Hematopoietic multipotent progenitor cell (in vitro differentiated cells): Measurements from ENCODE around the gene PCDHGC3. TPM values are rescaled to one million over a fixed set of nuclear protein-coding genes. Genes with fewer than 3 reads are reported as not detected.
"Not testable (repeated sequence)": the region's sequence is repeated elsewhere in the genome, so short reads cannot be mapped to it uniquely, and the experiment has no call there.

Experiments
- DNase-seq, 3 donors: peaks; one replicate each; pipeline ENCODE4 v3.0.0-alpha.2; 2011 to 2015; ENCODE audit warnings: low read depth in 2 of 3, low spot score in 2 of 3
- total RNA-seq: library from RNA; depleted of rRNA; stranded (reverse); fragments of >200 nt; gene quantifications from one replicate; pipeline ENCODE4 v1.2.3, GENCODE V29; 2012

The PCDHGC3 gene
- total RNA-seq, result 1.1 TPM

DNA sequence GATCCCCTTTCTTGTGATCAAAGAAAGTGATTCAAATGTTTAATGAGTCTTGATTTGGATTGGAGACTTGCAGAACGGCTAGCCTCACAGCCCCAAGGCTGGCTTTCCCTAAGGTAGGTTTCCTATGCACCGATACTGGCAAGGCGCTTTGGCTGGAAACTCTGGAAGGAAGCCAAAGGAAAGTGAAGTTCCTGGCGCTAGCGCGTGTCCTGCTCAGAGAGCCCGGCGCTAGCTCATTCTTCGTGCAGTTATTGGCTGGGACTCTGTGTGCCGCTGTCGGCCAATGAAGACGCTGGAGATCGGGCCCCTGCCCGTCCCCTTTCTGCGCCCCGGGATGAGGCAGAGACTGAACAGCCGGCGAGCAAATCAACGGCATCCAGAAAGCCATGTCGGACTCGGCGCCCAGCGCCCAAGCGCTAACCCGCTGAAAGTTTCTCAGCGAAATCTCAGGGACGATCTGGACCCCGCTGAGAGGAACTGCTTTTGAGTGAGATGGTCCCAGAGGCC, at the start of gene PCDHGC3:
TSS of gene PCDHGC3 (plus strand) at position 342 of the 507 bp plus-strand sequence. CDS start at position 493, 151 bp downstream.
- peak in 2 of 3 donors; percentile 49 to 69 for DNase-seq

DNA sequence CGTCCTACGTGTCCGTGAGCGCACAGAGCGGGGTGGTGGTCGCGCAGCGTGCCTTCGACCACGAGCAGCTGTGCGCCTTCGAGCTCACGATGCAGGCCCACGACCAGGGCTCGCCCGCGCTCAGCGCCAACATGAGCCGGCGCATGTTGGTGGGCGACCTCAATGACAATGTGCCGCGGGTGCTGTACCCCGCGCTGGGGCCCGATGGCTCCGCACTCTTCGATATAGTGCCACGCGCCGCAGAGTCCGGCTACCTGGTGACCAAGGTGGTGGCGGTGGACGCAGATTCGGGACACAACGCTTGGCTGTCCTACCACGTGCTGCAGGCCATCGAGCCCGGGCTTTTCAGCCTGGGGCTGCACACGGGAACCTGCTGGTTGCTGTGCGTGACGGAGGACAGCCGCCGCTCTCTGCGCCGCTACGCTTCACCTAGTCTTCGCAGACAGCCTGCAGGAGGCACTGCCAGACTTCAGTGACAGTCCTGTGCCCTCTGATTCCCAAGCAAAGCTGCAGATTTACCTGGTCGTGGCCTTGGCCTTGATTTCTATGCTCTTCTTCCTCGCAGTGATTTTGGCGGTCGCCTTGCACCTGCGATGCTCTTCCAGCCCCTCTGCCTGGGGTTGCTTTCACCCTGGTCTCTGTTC, 47.9 kb upstream of the PCDHGC3 start:
- DNase-seq, result no peak

DNA sequence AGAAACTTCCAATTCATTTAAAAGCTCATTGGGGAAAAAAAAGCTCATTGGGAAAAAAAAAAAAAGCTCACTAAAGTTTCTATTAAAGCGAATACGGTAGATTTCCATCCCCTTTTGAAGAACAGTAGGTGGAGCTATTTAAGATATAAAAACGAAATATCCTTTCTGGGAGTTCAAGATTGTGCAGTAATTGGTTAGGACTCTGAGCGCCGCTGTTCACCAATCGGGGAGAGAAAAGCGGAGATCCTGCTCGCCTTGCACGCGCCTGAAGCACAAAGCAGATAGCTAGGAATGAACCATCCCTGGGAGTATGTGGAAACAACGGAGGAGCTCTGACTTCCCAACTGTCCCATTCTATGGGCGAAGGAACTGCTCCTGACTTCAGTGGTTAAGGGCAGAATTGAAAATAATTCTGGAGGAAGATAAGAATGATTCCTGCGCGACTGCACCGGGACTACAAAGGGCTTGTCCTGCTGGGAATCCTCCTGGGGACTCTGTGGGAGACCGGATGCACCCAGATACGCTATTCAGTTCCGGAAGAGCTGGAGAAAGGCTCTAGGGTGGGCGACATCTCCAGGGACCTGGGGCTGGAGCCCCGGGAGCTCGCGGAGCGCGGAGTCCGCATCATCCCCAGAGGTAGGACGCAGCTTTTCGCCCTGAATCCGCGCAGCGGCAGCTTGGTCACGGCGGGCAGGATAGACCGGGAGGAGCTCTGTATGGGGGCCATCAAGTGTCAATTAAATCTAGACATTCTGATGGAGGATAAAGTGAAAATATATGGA, 45.2 kb upstream of the PCDHGC3 start, which contains the start of gene PCDHGA12:
TSS of gene PCDHGA12 (plus strand) at position 176 of the 782 bp plus-strand sequence. CDS start at position 429, 253 bp downstream.
- DNase-seq, result peak in 2 of 3 donors; percentile 74 to 82

DNA sequence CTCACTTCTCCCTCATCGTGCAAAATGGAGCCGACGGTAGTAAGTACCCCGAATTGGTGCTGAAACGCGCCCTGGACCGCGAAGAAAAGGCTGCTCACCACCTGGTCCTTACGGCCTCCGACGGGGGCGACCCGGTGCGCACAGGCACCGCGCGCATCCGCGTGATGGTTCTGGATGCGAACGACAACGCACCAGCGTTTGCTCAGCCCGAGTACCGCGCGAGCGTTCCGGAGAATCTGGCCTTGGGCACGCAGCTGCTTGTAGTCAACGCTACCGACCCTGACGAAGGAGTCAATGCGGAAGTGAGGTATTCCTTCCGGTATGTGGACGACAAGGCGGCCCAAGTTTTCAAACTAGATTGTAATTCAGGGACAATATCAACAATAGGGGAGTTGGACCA, 44.5 kb upstream of the PCDHGC3 start:
- DNase-seq, result no peak

DNA sequence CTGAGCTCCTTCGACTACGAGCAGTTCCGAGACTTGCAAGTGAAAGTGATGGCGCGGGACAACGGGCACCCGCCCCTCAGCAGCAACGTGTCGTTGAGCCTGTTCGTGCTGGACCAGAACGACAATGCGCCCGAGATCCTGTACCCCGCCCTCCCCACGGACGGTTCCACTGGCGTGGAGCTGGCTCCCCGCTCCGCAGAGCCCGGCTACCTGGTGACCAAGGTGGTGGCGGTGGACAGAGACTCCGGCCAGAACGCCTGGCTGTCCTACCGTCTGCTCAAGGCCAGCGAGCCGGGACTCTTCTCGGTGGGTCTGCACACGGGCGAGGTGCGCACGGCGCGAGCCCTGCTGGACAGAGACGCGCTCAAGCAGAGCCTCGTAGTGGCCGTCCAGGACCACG, 43.5 kb upstream of the PCDHGC3 start:
- DNase-seq, result not testable (repeated sequence)

DNA sequence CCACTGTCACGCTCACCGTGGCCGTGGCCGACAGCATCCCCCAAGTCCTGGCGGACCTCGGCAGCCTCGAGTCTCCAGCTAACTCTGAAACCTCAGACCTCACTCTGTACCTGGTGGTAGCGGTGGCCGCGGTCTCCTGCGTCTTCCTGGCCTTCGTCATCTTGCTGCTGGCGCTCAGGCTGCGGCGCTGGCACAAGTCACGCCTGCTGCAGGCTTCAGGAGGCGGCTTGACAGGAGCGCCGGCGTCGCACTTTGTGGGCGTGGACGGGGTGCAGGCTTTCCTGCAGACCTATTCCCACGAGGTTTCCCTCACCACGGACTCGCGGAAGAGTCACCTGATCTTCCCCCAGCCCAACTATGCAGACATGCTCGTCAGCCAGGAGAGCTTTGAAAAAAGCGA, 43.0 kb upstream of the PCDHGC3 start:
- not testable (repeated sequence) for DNase-seq

DNA sequence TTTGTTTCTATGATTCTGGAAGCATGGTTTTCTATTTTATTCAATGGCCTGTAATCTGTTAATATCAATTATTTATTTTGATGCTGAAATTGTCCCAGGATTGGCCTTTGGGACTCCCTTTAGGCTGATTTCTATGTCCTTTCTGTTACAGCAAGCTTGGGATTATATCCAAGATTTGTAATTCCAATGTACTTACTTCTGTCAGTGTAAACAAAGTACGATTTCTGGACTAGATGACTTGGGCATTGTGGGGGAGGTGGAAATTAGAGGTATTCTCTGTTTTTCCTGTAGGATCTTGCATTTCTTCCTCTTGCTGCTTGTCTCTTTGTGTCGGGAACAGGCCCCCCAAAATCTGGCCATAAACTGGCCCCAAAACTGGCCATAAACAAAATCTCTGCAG, 41.8 kb upstream of the PCDHGC3 start:
- no peak for DNase-seq

DNA sequence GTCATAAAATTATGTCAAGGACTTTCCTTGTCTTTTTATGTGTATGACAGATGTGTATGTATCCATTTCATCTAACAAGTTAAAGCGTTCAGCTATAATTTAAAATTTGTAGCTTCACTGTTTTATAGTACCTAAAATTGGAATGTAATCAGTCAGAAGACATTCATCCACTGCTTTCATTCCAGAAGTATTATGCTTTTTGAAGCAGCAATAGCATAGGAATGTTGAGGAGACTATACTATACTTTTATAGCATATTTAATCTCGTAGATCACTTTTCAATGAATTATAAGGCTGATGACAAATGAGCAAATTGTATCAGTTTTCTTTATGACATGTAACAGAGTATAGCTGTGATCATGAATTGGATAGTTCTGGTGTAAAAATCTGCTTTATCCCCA, 38.5 kb upstream of the PCDHGC3 start:
- no peak for DNase-seq

DNA sequence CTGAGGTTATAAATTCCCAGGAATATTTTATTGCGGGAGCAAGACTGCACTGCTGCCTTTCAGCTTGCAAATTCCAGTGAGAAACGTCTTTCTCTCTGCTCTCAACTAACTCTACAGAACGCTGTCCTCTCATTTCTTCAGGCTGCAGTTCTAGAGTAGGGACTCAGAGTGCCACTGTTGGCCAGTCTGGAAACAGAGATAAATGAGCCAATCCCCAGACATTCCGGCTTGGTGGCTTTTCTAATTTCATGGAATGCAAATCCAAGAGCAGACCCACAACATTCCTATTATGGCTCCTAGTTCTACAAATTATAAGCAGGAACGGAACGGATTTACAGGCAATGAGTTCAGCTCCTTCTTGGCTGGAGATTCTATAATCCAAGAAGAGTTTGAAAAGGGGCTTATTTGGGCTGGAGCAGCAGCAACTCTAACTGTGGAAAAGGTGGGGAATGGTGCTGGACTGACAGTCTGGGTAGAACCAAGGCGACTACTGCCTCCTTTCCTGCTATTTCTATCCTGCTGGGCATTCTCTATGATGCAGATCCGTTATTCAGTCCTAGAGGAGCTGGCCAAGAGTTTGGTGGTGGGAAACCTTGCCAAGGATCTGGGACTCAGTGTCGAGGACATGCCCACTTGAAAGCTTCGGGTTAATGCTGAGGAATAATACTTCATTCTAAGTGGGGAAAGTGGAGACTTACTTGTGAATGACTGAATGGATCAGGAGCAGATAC, 36.2 kb upstream of the PCDHGC3 start:
- DNase-seq, result no peak

DNA sequence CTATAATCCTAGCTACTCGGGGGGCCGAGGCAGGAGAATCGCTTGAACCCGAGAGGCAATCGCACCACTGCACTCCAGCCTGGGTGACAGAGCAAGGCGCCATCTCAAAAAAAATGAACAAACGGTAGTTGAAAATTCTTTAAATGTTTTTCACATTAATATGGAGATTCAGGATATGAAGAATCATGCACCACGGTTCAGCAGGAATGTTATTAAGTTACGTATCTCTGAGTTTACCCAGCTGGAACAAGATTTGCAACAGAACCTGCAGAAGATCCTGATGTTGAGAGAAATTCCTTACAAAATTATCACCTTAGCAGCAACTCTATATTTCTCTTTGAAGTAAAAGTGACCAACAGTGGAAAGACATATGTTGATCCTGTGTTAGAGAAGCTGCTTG, 35.4 kb upstream of the PCDHGC3 start:
- DNase-seq, result no peak

DNA sequence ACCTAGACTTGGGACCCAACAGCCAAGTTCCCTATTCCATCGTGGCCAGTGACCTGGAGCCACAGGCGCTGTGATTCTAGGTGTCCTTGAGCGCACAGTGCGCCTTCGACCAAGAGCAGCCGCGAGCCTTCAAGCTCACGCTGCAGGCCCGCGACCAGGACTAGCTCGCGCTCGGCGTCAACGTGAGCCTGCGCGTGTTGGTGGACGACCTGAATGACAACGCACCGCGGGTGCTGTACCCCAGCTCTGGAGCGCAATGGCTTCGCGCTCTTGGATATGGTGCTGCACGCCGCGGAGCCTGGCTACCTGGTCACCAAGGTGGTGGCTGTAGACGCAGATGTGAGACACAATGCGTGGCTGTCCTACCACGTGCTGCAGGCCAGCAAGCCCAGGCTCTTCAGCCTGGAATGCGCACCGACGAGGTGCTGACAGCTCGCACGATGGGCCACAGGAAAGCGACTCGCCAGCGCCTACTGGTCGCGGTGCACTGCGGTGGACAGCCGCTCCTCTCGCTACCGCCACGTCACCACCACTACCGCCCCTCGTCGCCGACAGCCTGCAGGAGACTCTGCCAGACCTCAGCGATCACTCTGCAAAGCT, 34.1 kb upstream of the PCDHGC3 start:
- no peak for DNase-seq

DNA sequence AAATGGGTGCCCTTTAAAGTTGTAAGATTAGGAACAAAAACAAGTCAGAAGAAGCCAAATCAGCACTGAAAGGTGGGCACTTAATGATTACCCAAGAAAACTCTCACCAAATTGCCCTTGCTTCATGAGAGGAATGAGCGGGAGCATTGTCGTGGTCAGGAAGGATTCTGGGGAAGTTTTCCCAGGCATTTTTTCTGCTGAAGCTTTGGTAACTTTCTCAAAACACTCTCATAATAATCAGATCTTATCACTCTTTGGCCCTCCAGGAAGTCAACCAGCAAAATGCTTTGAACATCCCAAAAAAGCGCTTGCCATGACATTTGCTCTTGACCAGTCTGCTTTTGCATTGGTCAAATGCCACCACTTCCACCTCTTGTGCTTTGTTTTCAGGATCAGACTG, 10.4 kb upstream of the PCDHGC3 start:
- DNase-seq, result no peak

DNA sequence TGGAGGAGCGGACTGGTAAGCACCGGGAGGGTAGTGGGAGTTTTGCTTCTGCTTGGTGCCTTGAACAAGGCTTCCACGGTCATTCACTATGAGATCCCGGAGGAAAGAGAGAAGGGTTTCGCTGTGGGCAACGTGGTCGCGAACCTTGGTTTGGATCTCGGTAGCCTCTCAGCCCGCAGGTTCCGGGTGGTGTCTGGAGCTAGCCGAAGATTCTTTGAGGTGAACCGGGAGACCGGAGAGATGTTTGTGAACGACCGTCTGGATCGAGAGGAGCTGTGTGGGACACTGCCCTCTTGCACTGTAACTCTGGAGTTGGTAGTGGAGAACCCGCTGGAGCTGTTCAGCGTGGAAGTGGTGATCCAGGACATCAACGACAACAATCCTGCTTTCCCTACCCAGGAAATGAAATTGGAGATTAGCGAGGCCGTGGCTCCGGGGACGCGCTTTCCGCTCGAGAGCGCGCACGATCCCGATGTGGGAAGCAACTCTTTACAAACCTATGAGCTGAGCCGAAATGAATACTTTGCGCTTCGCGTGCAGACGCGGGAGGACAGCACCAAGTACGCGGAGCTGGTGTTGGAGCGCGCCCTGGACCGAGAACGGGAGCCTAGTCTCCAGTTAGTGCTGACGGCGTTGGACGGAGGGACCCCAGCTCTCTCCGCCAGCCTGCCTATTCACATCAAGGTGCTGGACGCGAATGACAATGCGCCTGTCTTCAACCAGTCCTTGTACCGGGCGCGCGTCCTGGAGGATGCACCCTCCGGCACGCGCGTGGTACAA, 556 bp downstream of the PCDHGC3 start:
- peak in 1 of 3 donors; percentile 47 for DNase-seq

DNA sequence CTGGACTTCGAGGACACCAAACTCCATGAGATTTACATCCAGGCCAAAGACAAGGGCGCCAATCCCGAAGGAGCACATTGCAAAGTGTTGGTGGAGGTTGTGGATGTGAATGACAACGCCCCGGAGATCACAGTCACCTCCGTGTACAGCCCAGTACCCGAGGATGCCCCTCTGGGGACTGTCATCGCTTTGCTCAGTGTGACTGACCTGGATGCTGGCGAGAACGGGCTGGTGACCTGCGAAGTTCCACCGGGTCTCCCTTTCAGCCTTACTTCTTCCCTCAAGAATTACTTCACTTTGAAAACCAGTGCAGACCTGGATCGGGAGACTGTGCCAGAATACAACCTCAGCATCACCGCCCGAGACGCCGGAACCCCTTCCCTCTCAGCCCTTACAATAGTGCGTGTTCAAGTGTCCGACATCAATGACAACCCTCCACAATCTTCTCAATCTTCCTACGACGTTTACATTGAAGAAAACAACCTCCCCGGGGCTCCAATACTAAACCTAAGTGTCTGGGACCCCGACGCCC, 1.3 kb downstream of the PCDHGC3 start:
- DNase-seq, result no peak

DNA sequence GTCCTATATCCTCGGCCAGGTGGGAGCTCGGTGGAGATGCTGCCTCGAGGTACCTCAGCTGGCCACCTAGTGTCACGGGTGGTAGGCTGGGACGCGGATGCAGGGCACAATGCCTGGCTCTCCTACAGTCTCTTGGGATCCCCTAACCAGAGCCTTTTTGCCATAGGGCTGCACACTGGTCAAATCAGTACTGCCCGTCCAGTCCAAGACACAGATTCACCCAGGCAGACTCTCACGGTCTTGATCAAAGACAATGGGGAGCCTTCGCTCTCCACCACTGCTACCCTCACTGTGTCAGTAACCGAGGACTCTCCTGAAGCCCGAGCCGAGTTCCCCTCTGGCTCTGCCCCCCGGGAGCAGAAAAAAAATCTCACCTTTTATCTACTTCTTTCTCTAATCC, 2.0 kb downstream of the PCDHGC3 start:
- no peak for DNase-seq

DNA sequence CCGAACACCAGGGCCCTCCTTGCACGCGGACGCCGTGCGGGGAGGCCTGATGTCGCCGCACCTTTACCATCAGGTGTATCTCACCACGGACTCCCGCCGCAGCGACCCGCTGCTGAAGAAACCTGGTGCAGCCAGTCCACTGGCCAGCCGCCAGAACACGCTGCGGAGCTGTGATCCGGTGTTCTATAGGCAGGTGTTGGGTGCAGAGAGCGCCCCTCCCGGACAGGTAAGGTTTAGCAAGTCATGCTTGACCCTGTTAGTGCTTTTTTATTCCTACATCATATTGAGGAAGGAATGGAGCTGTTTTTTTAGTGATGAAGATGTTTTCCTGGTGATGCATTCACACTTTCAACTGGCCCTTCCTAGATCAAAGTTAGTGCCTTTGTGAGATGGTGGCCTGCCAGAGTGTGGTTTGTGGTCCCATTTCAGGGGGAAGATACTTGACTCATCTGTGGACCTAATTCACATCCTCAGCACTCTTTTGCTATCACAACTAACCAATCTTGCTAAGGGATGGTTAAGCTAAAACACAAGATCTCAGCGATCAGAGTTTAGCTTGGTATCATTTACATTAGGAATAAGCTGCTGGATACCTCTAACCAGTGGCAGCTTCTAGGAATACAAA, 2.7 kb downstream of the PCDHGC3 start:
- DNase-seq, result no peak

DNA sequence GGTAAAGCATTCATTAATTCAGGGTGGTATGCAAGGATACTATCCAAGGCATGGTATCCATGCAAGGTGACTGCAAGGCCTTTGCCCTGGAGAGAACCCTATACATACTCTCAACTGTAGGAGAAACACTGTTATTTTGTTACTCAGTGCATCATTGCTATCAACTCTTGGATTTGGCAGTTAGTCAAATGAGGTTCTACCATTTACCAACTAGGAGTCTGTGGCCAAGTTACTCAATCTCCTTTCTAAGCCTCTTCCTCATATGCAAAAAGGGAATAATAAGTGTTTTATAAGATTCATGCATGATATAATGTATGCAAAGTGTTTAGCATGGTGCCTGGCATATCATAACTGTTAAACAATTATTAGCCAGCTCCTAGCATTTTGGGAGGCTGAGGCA, 4.0 kb downstream of the PCDHGC3 start:
- DNase-seq, result no peak

DNA sequence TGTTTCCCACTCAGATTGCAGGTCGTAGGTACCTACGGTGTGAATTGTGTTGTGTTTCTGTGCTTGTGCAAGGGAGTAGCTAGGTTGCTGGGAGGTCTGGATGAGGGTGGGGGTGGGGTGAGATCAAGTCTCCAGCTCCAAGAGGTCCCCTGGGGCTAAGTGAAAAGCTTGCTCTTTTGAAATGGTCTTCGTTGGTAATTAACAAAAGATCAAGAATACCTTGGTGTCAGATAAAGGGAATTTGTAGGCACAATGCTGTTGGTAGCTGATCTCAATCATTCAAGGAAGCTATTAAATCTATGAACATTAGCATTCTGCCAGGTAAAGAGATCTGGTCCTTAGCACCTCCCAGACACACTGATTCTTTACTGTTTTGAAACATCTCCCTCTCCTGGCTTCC, 8.1 kb downstream of the PCDHGC3 start:
- no peak for DNase-seq

DNA sequence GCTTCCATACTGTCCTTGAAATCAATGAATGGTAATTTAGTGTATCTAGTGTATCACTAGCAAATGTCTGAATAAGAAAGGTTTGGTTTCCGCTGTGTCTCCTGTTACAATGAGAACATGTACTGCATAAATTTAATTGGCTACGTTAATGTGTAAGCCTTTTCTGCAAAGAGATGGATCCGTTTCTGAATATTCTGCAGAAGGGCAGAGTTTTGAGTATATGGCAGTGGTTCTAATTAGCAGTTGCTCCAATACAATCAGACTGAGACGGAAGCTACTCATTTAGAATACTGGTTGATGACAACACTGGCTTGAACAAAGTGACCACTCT, 8.5 kb downstream of the PCDHGC3 start:
- no peak for DNase-seq
